Measurements from ENCODE around the gene AGRN.
"Not testable (repeated sequence)": the region's sequence is repeated elsewhere in the genome, so short reads cannot be mapped to it uniquely, and the experiment has no call there.

AGRN gene

DNA sequence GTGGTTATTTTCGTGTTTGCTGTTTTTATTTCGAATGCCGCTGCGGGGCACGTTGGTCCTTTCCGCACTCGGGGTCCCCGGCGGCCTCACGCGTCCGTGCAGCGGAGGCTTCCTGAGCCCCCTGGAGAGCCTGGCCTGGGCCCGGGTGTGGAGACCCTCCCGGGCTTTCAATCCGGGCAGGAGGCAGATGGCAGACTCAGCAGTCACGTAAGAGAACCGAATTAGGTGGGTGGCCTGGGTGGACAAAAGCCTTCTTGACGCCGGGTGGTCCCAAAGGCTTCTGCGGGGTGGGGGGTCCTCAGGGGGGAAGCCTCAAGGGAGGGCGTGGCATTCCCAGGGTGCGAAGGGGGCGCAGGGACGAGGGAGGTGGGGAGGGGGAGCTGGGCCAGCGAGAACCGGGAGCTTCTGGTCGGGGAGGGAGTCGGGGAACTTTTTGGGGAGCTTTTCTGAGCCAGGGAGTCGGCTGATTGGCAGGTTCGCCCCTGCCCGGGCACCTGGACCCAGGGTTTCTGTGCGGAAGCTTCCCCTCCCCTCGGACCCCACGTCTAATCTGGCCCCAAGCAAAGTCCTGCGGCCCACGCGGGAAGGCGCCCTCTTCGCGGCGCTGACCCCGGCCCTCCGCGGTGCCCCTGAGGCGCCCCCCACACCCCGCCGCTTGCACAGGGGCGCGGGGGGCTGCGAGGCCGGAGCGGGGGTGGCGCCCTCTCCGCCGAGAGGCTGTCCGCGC lies 18.7 kb upstream of the AGRN start:
- DNase-seq (ENCODE audit: low read depth): no peak

DNA sequence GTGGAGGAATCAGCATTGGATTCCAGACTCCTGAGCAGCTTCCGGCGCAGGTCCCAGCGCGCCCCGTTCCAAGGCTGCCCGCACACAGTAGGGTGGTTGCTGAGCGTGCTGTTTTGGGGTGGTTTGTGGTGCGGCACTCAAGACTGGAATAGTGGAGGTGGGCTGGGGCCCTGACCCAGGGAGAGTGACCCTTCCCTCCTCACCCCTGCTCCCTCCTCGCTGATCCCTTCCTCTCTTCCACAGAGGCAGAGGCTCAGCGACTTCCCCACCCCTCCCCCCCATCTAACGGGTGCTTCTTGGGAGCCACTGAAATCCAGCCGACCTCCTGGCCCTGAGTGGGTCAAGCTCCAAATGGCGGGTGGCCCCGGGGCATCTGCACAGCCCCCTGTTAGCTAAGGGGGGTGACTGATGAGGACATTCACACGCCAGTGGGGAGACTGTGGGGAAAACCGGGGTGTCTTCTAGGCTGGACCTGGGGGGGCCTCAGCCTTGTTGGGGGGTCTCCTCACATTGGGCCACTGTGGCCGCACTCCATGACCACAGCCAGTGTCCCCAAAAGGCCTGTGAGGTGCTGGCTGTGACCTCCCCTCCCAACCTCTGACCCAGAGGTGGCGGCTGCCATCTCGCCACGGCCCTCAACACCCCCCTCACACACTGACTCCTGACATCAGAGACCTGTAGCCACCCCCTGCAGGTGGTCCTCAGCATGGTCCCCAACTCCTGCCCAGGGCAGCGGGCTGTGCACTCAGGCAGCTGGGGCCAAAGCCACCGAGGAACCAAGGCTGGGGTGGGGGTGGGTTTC lies 16.1 kb upstream of the AGRN start:
- DNase-seq (ENCODE audit: low read depth): no peak

DNA sequence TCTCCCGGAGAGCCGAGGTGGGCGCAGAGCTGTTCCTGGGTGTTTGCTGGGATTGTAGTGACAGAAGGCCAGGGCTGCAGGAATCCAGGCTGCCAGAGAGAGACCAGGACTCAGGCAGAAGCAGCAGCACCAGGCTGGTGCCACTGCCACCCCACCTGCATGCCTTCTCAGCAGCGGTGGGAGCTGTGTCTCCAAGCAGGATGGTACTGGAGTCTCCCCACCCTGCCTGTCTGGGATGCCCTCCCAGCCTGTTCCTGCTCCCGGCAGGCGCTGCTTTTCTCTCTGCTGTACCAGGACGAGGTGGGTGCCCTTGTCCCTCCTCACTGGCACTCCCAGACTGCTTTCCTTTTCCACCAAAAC lies 15.5 kb upstream of the AGRN start:
- no peak for DNase-seq (ENCODE audit: low read depth)

DNA sequence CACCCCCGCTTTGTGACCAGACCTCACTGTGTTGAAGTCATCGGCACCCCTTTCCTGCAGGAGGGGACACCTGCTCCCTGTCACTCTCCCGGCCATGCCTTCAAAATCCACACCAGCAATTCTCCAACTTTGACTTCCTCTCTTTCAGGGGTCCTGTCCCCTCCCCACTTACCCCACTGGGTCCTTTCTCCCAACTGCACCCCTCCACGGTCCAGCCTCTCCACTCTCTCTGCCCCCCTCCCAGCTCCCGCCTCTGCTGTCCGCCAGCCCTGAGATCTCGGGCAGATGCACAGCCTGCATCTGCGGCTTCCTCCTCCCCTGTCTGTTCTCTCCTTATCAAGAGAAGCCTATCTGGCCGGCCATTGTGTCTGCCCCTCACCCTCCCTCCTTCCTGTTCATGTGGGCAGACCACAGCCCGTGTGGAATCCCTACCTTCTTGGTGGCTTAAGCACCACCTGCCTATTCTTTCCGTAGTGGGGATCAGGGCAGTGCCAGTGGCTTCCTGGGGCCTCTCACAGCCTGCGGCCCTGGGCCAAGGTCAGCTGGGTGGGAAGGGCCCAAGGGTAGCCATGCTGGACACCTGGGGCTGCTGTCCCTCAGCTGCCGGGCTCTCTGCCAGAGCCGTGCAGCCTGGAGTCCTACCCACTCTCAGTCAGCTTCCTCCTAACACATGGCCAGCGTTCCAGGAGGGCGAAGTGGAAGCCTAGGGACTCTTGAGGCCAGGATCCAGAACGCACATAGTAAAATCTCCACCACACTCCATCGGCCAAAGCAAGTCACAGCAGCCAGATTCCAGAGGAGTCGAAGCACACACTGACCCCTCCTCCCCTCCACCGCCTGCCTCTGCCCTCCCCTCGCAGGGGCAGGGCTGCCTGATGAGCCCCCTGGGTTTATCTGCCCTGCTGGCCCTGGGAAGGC lies 14.9 kb upstream of the AGRN start:
- no peak for DNase-seq (ENCODE audit: low read depth)

DNA sequence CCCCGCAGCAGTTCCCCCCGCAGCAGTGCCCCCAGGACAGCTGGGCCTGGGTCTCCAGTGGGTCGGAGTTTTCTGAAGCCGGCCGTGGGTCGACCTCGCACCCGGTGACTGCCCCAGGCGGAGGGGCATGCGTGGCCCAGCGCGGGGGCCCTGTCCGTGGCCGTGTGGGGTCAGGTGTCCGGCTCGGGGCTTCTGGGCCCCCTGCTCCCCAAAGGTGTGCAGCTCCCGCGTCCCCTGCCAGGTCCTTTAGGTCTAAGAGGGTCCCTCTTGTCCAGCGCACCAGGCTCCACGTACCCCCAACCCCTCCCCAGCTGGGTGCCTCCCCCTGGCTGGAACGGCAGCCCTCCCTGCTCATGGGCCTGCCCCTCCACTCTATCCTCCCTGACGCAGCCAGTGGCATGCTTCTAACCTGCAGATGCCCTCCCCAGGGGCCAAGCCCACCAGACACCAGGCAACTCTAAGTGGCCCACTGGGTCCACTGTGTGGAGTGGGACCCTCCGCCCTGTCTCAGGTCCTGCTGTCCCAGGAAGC lies 14.1 kb upstream of the AGRN start:
- DNase-seq (ENCODE audit: low read depth): no peak

DNA sequence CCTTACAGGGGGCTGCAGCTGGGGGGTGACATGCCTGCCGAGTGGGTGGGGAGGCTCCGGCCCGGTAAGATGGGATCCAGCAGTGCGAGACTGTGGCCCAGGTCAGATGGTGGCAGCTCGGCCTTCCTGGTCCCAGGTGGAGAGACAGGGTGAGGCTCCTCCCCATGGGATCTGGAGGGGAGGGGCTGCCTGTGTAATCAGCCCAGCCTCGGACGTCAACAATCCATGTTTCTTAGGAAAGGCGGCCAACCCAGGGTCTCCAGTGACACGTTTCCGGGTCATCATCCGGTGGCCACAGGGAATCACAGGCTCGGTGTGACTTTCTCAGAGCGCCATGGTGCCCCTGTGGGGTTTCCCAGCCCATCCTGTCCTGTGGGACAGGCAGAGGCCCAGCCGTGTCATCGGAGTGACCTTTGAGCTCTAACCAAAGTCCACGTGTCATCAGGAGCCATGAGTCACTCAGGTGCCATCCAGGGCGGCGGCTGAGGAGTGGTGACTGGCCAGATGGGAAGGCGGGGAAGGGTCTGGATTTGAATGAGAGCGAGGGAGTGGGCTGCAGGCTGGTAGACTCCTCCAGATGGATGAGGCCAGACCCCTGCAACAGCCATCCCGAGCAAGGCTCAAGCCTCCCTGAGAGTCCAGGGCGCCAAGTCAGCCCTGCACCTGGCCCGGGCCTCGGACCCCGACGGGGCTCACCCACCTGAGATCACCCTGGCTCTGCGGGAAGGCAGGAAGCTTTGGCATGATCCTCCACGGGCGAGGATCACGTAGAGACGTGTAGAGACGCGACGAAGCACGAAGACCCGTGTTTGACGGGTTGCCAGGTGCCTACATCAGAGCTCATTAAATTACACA lies 13.4 kb upstream of the AGRN start:
- no peak for DNase-seq (ENCODE audit: low read depth)

DNA sequence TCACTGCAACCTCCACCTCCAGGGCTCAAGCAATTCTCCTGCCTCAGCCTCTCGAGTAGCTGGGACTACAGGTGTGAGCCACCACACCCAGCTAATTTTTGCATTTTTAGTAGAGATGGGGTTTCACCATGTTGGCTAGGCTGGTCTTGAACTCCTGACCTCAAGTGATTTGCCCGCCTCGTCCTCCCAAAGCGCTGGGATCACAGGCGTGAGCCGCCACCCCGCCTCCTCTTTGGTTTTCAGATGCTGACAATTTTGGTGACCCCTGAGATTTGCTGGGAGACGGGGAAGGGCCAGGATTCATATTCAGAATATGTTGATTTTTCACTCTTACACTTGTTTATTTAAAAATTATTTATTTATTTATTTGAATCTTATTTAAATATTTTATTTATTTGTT lies 9.8 kb upstream of the AGRN start:
- DNase-seq (ENCODE audit: low read depth): not testable (repeated sequence)

DNA sequence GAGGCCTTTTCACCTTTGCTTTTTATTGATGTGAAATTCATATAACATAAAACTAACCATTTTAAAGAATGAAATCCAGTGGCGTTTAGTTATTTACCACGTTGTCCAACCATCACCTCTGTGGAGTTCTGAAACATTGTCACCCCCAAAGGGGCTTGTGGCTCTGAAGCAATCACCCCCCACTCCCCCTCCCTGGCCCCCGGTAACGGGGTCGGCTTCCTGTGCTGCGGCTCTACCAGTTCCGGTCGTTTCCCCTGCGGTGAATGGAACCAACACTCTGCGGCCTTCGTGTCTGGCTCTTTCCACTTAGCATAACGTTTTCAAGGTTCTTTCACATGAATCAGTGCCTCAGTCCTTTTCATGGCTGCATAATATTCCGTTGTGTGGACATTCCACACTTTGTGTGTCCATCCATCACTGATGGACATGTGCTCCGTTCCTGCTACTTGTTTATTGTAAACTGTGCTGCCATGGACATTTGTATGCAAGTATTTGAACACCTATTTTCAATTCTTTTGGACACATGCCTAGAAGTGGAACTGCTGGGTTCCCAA lies 8.4 kb upstream of the AGRN start:
- no peak for DNase-seq (ENCODE audit: low read depth)

DNA sequence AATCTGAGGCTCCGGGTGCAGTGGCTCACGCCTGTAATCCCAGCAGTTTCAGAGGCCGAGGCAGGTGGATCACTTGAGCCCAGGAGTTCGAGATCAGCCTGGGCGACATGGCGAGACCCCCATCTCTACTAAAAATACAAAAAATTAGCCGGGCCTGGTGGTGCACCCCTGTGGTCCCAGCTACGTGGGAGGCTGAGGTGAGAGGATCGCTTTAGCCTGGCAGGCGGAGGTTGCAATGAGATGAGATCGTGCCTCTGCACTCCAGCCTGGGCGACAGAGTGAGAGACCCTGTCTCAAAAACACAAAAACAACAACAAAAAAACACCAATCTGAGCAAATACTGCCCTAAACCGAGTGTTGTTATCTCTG lies 7.2 kb upstream of the AGRN start:
- DNase-seq (ENCODE audit: low read depth): not testable (repeated sequence)

DNA sequence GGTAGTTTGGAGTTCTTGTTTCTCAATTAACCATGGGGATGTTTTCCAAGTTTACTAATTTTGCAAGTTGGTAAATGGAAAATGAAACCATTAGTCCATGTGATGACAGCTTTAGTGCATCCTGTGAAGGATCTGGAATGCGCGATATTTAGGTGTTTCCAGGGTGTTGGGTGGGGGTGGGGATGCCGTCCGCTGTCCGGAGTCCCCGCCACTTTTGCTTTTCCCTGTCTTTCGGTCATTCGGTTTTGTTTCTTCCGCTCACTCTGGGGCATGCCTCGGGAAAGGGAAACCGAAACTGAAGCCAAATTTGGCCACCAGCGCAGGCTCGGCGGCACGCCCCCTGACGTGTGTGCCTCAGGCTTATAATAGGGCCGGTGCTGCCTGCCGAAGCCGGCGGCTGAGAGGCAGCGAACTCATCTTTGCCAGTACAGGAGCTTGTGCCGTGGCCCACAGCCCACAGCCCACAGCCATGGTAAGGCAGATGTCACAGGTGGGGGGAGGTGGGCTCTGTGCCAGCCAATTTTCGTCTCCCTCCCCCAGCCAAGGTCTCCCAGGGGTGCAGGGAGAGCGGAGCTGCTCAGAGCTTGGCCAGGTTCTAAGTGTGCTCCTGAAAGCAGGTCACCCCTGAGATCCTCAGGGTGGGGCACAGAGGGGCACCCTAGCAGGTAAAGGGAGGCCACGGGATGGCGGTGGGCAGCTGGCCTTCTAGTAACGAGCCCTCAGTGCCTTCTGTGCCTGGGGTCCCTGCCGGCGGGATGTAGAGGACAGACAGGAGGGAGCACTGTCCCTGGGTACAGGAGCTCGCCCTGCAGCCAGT lies 6.6 kb upstream of the AGRN start, which contains the start of gene ISG15:
Gene ISG15 (plus strand): TSS at position 393 of the 817 bp plus-strand sequence. CDS start 77 bp downstream, at position 470.
- DNase-seq (ENCODE audit: low read depth): no peak

DNA sequence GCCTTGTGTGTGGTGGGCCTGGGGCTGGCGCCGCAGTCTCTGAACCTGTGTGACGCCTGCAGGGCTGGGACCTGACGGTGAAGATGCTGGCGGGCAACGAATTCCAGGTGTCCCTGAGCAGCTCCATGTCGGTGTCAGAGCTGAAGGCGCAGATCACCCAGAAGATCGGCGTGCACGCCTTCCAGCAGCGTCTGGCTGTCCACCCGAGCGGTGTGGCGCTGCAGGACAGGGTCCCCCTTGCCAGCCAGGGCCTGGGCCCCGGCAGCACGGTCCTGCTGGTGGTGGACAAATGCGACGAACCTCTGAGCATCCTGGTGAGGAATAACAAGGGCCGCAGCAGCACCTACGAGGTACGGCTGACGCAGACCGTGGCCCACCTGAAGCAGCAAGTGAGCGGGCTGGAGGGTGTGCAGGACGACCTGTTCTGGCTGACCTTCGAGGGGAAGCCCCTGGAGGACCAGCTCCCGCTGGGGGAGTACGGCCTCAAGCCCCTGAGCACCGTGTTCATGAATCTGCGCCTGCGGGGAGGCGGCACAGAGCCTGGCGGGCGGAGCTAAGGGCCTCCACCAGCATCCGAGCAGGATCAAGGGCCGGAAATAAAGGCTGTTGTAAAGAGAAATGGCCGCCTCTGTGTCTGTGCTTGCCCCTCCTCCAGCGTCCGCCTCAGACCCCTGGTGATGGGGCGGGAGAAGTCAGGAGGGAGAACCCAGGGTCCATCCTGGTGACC lies 5.8 kb upstream of the AGRN start:
- DNase-seq (ENCODE audit: low read depth): no peak

DNA sequence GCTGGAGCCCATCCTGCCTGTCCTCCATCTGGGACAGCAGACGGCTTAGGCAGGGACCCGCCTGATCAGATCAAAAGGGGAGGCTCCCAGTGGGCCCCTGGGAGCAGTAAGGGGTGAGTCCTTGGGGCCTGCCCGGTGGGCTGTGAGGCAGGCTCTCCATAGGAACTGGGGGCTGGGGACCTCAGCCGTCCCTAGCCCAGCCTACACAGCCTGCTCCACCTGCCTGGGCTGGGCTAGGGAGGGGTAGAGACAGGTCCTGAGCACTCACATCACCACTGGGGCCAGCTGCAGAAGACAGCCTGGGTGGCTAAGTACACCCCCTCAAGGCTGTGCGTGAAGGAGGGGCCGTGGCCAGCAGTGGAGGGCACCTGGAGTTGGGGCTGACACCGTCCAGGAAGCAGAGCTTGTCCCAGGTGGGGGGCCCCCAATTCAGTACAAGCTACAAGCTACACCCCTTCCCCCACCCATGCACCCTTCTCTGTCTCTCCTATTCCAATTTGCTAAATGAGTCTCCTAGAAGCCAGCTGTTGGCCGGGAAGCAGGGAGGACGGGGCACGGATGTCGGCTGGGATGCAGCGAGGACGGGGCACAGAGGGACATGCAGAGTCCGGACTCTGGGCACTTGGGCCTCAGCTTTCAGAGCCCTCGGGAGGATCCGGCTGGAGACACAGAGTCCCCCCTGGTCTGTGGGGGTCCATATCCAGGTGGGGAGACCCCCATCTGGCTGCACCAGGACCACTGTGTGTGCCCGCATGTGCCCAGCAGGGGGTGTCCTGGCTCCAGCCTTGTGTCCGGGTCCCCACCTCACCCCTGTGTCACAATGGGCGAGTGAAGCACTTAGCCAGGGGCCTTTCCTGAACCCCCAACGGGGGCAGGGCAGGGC lies 4.9 kb upstream of the AGRN start:
- no peak for DNase-seq (ENCODE audit: low read depth)

DNA sequence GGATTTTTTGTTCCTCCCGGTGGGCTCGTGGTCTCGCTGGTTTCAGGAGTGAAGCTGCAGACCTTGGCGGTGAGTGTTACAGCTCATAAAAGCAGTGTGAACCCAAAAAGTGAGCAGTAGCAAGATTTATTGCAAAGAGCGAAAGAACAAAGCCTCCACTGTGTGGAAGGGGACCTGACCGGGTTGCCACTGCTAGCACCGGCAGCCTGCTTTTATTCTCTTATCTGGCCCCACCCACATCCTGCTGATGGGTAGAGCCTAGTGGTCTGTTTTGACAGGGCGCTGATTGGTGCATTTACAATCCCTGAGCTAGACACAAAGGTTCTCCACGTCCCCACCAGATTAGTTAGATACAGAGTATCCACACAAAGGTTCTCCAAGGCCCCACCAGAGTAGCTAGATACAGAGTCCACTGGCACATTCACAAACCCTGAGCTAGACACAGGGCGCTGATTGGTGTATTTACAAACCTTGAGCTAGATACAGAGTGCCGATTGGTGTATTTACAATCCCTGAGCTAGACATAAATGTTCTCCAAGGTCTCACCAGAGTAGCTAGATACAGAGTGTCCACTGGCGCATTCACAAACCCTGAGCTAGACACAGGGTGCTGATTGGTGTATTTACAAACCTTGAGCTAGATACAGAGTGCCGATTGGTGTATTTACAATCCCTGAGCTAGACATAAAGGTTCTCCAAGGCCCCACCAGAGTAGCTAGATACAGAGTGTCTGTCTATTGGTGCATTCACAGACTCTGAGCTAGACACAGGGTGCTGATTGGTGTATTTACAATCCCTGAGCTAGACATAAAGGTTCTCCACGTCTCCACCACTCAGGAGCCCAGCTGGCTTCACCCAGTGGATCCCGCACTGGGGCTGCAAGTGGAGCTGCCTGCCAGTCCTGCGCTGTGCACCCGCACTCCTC lies 2.3 kb upstream of the AGRN start:
- DNase-seq (ENCODE audit: low read depth): not testable (repeated sequence)

DNA sequence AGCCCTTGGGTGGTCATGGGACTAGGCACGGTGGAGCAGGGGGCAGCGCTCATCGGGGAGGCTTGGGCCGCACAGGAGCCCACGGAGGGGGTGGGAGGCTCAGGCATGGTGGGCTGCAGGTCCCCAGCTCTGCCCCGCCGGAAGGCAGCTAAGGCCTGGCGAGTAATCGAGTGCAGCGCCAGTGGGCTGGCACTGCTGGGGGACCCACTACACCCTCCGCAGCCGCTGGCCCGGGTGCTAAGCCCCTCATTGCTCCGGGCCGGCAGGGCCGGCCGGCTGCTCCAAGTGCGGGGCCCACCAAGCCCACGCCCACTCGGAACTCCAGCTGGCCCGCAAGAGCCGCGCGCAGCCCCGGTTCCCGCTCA lies 1.6 kb upstream of the AGRN start:
- DNase-seq (ENCODE audit: low read depth): not testable (repeated sequence)

DNA sequence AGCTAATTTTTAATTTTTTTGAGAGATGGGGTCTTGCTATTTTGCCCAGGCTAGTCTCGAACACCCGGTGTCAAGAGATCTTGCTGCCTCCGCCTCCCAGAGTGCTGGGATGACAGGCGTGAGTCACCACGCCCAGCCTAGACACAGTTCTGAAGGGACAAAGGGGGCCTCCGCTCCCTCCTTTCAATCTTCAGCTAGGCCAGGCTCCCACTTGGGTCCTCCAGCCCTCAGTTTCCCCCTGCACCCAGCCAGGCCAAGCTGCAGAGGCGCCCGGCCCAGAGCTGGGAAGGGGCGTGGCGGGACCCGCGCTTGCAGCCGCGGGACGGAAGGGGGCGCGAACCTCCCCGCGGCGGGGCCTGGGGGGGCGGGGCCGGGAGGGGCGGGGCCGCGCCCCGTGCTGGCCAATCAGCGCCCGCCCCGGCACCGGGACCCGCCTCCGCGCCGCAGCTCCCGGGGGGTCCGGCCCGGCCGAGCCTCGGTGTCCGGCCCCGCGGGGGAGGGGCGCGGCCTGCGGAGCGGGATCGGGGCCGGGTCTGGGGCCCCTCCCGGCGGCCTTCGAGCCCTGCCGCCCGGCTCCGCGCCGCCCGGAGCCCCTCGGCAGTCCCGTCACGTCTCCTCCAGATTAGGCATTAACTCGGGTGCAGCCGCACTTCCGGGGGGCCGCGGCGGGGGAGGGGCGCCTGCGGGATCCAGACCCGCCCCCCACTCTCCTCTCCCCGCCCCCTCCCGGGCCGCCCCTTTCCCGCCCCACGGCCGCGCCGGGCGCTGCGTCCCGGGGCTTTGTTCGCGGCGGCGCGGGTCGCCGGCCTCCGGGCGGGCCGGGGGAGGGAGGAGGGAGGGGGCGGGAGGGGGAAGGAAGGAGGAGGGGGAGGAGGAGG lies 559 bp upstream of the AGRN start:
- no peak for DNase-seq (ENCODE audit: low read depth)

DNA sequence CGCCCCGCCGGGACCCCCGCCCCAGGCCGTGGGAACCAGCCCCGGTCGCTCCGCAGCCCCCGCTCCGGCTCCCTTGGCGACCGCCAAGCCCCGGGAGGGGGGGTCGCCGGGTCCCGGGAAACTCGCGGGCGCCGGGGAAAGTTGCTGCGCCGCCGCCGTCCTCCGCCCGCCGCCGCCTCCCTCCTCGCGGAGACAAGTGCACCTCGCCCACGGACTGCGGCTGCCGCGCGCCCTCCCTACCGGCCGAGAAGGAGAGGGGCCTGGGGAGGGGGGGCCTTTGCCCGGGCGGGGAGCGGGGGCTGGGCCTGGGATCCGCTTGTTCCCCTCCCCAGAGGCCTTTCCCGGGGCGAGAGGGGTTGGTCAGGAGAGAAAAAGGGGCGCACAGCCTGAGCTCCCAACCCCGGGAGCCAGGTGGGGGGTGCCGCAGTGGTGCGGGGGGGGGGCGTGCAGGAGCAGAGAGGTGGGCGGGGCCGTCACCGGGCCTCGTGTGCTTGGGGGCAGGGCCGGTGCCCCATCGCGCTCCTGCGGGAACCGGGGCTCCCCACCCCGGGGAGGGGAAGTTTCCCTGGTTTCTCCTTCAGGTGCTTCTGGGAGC lies 592 bp downstream of the AGRN start:
- no peak for DNase-seq (ENCODE audit: low read depth)
